ENCODE measurements around the gene MORN1. TPM values are rescaled to one million over a fixed set of nuclear protein-coding genes. Genes with fewer than 3 reads are reported as not detected.

MORN1 gene
- total RNA-seq, 1 donor from 2014 or later: 18.4 TPM

DNA sequence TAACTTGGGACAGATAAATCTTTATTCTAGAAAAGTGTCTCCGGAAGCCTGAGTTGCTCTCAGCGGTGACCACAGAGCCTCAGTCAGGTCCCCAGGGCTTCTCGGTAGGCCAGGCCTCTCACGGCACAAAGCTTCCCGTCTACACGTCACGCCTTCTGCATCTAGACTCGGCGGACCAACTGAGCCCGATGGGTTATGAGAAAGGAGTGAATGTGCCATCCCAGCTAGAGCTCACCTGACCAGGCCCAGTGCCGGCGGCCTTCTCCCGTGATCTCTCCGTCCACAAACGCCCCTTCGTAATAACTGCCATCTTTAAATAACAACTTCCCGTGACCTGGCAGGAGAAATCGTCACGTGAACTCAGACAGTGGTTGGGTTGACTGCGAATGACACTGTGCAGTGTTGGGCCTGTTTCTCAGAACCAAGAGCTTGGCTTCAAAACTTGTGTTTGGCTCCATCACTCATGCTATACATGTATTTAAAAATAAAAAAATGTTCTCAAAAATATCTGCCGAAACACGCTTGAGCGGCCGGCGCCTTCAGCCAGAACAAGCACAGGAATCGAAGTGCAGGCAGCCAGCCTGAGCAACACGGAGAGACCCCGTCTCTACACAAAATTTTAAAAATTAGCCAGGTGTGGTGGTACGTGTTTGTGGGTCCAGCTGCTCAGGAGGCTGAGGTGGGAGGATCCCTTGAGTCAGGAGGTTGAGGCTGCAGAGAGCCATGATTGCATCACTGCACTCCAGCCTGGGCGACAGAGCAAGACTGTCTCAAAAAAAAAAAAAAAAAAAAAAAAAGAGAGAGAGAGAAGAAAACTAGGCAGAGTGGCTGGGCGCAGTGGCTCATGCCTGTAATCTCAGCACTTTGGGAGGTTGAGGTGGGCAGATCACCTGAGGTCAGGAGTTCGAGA is 3.1 kb downstream of the MORN1 start:
- Histone ChIP-seq H3K27me3 (no peaks in the 10 kb centered on the region), H3K4me3 (no peak overlapping the region), H3K4me1 (peaks cover 4 to 17% of the 10 kb centered on the region in 2 donors), H3K36me3 (no peaks in the 10 kb centered on the region), H3K9me3 (no peaks in the 10 kb centered on the region), H3K27ac (no peak overlapping the region)
- intact Hi-C loops (cut with DNase I): no loop called here
- no peak for TF ChIP-seq CTCF (IDR thresholded peaks at IDR 0.05)
- DNase-seq (ENCODE audit: low spot score in 2 of 2): no peak

- Histone ChIP-seq H3K4me3 (no peak overlapping the region), H3K27ac (no peak overlapping the region), H3K4me1 (peaks cover 4 to 7% of the 10 kb centered on the region in 2 donors), H3K36me3 (no peaks in the 10 kb centered on the region), H3K9me3 (no peaks in the 10 kb centered on the region), H3K27me3 (no peaks in the 10 kb centered on the region)
- no peak for TF ChIP-seq CTCF (IDR thresholded peaks at IDR 0.05)
- DNase-seq (ENCODE audit: low spot score in 2 of 2): peak in 1 of 2 donors; percentile 53
- intact Hi-C loops (cut with DNase I): no loop called here
Measured at GRCh38 chr1:2386636-2387611, 4.4 kb downstream of the MORN1 start.

- peaks cover 11 to 13% of the 10 kb centered on the region in 2 donors for H3K4me1 ChIP-seq
- intact Hi-C loops (cut with DNase I): no loop called here
- DNase-seq (ENCODE audit: low spot score in 2 of 2): peak in 1 of 2 donors; percentile 56
- no peak overlapping the region for H3K27ac ChIP-seq
- H3K36me3 ChIP-seq: no peaks in the 10 kb centered on the region
- no peaks in the 10 kb centered on the region for H3K9me3 ChIP-seq
- H3K27me3 ChIP-seq: no peaks in the 10 kb centered on the region
- H3K4me3 ChIP-seq: no peak overlapping the region
- no peak for TF ChIP-seq CTCF (IDR thresholded peaks at IDR 0.05)
Measured at GRCh38 chr1:2385606-2386280, 5.6 kb downstream of the MORN1 start.

- no peak for TF ChIP-seq CTCF (IDR thresholded peaks at IDR 0.05)
- intact Hi-C loops (cut with DNase I): loop anchor here (5.0 kb wide), 1 partner anchor 148 kb away; no protein-coding TSS in a partner anchor
- peak in 1 of 2 donors; percentile 53 for DNase-seq (ENCODE audit: low spot score in 2 of 2)
- no peak overlapping the region for H3K4me3 ChIP-seq
- H3K27me3 ChIP-seq: no peaks in the 10 kb centered on the region
- no peak overlapping the region for H3K27ac ChIP-seq
- no peaks in the 10 kb centered on the region for H3K9me3 ChIP-seq
- H3K36me3 ChIP-seq: no peaks in the 10 kb centered on the region
- H3K4me1 ChIP-seq: peaks cover 10 to 11% of the 10 kb centered on the region in 2 donors
Measured at GRCh38 chr1:2384941-2385481, 6.3 kb downstream of the MORN1 start.
